BLaER1 treated with 17β-estradiol and CSF1 and Interleukin-3, amounts not matched to agents 10 nM and 100 nM (cell line): ENCODE measurements around the gene FCHO2.
"Not testable (repeated sequence)": the region's sequence is repeated elsewhere in the genome, so short reads cannot be mapped to it uniquely, and the experiment has no call there.

Experiments used
- H3K27ac ChIP-seq, 11 experiments: shearing (Covaris generic); formaldehyde crosslinking; 2 replicates each; pipeline ENCODE4 v1.8.1; 2022
- H3K27me3 ChIP-seq, 11 experiments: shearing (Covaris generic); formaldehyde crosslinking; 2 replicates each; pipeline ENCODE4 v1.8.1; 2022
- H3K36me3 ChIP-seq, 11 experiments: shearing (Covaris generic); formaldehyde crosslinking; 2 replicates each; pipeline ENCODE4 v1.8.1; 2022
- H3K4me1 ChIP-seq, 10 experiments: shearing (Covaris generic); formaldehyde crosslinking; 2 replicates each; pipeline ENCODE4 v1.8.1; 2022
- H3K4me2 ChIP-seq, 11 experiments: shearing (Covaris generic); formaldehyde crosslinking; 2 replicates each; pipeline ENCODE4 v1.8.1; 2022
- H3K4me3 ChIP-seq, 10 experiments: shearing (Covaris generic); formaldehyde crosslinking; 2 replicates each; pipeline ENCODE4 v1.8.1; 2022
- H3K9ac ChIP-seq, 11 experiments: shearing (Covaris generic); formaldehyde crosslinking; 2 replicates each; pipeline ENCODE4 v1.8.1; 2022
- H3K9me3 ChIP-seq, 11 experiments: shearing (Covaris generic); formaldehyde crosslinking; replicated peaks in 1 of 11; 2 replicates each; pipeline ENCODE4 v1.8.1; 2022
- H4K20me1 ChIP-seq, 11 experiments: shearing (Covaris generic); formaldehyde crosslinking; 2 replicates each; pipeline ENCODE4 v1.8.1; 2022
- Cebpa-rat ChIP-seq, 11 experiments: shearing (Covaris generic); IDR thresholded peaks; 2 replicates each; pipeline ENCODE4 v1.8.1; 2022

FCHO2 gene

GRCh38 chr5:72925336-72926010 lies 30.4 kb upstream of the FCHO2 start:
- Histone ChIP-seq H3K4me2 (no peak overlapping the region), H3K27me3 (no peaks in the 10 kb centered on the region)
- TF ChIP-seq Cebpa-rat (IDR thresholded peaks at IDR 0.05) = no peak

GRCh38 chr5:72932686-72933085 lies 23.2 kb upstream of the FCHO2 start:
- H3K9me3 ChIP-seq = peaks cover 6 to 48% (median 13%) of the 10 kb centered on the region in 11 experiments; a peak in 18 of 22 replicates
- not testable (repeated sequence) for H4K20me1 ChIP-seq, H3K27me3 ChIP-seq, H3K4me2 ChIP-seq, H3K27ac ChIP-seq, H3K4me3 ChIP-seq, H3K36me3 ChIP-seq, H3K9ac ChIP-seq
- peaks cover 0 to 22% (median 2%) of the 10 kb centered on the region in 10 experiments; a peak in 10 of 20 replicates for H3K4me1 ChIP-seq

More at GRCh38 chr5:72925336-72926010, 30.4 kb upstream of the FCHO2 start:
- H3K9ac ChIP-seq = no peak overlapping the region
- no peaks in the 10 kb centered on the region for H4K20me1 ChIP-seq
- H3K4me1 ChIP-seq = peaks cover 0 to 38% (median 0%) of the 10 kb centered on the region in 10 experiments; a peak in 4 of 20 replicates
- H3K4me3 ChIP-seq = no peak overlapping the region
- peaks cover 11 to 24% (median 17%) of the 10 kb centered on the region in 11 experiments; a peak in 20 of 22 replicates for H3K9me3 ChIP-seq
- H3K27ac ChIP-seq = no peak overlapping the region
- peaks cover 0 to 4% (median 0%) of the 10 kb centered on the region in 11 experiments; a peak in 2 of 22 replicates for H3K36me3 ChIP-seq

DNA sequence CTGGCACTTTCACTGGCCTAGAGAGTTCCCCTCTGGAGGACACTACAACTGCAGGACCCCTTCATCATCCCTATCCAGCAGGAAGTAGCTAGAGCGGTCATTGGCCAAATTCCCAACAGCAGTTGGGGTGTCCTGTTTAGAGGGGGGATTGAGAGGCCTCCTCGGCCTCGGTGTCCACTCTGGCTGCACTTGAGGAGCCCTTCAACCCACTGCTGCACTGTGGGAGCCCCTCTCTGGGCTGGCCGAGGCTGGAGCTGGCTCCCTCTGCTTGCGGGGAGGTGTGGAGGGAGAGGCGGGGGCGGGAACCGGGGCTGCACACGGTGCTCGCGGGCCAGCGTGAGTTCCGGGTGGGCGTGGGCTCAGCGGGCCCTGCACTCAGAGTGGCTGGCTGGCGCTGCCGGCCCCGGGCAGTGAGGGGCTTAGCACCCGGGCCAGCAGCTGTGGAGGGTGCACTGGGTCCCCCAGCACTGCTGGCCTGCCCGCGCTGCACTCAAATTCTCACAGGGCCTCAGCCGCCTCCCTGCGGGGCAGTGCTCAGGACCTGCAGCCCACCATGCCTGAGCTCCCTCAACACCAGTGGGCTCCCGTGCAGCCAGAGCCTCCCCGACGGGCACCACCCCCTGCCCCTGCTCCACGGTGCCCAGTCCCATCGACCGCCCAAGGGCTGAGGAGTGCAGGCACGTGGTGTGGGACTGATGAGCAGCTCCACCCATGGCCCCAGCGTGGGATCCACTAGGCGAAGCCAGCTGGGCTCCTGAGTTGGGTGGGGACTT lies 20.7 kb upstream of the FCHO2 start:
- H4K20me1 ChIP-seq, H3K27me3 ChIP-seq, H3K27ac ChIP-seq, H3K36me3 ChIP-seq, H3K4me2 ChIP-seq, H3K4me3 ChIP-seq, H3K9ac ChIP-seq: not testable (repeated sequence)
- peaks cover 0 to 46% (median 3%) of the 10 kb centered on the region in 10 experiments; a peak in 10 of 20 replicates for H3K4me1 ChIP-seq
- peaks cover 6 to 43% (median 12%) of the 10 kb centered on the region in 11 experiments; a peak in 18 of 22 replicates for H3K9me3 ChIP-seq

GRCh38 chr5:72936893-72937292 lies 18.9 kb upstream of the FCHO2 start:
- H3K4me2 ChIP-seq = peak overlapping the region in 3 of 11 experiments; percentile 65 to 88 (median 80); a peak in 6 of 22 replicates
- no peaks in the 10 kb centered on the region for H3K36me3 ChIP-seq
- H3K4me1 ChIP-seq = peaks cover 0 to 64% (median 3%) of the 10 kb centered on the region in 10 experiments; a peak in 10 of 20 replicates
- no peak for TF ChIP-seq Cebpa-rat (IDR thresholded peaks at IDR 0.05)
- peaks cover 0 to 28% (median 11%) of the 10 kb centered on the region in 11 experiments; a peak in 16 of 22 replicates for H3K9me3 ChIP-seq
- no peaks in the 10 kb centered on the region for H4K20me1 ChIP-seq
- no peaks in the 10 kb centered on the region for H3K27me3 ChIP-seq
- H3K4me3 ChIP-seq = no peak overlapping the region
- H3K27ac ChIP-seq = peak overlapping the region in 3 of 11 experiments; percentile 65 to 77 (median 76); a peak in 5 of 22 replicates
- H3K9ac ChIP-seq = peak overlapping the region in 1 of 11 experiments; percentile 73; a peak in 1 of 22 replicates

DNA sequence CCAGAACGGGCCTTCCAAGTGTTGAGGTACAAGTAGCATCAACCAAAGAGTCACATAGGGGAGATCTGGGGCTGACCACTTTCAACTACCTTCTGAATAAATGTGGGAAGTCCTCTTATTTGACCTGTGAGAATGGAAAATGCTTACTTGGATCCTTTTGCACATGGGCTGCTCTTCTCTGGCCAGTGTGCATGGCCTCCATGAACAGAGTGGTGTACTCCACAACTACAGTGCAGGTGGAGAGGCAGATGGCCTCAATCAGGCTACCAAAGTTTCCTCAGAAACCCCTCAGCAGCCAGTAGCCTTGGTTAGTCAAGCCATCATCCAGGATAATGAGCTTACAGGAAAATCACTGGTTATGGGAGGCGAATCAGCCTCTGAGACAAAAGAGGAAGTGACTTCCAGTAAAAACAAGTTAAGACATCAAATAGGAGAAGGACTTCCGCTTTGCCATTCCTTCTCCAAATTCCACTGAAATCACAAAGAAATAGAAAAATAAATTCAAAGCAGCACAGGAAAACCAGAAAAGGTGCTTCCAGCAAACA lies 18.3 kb upstream of the FCHO2 start:
- peaks cover 0 to 24% (median 11%) of the 10 kb centered on the region in 11 experiments; a peak in 16 of 22 replicates for H3K9me3 ChIP-seq
- peak overlapping the region in 5 of 11 experiments; percentile 26 to 88 (median 65); a peak in 9 of 22 replicates for H3K4me2 ChIP-seq
- no peak for TF ChIP-seq Cebpa-rat (IDR thresholded peaks at IDR 0.05)
- H3K36me3 ChIP-seq = no peaks in the 10 kb centered on the region
- H3K4me1 ChIP-seq = peaks cover 0 to 71% (median 3%) of the 10 kb centered on the region in 10 experiments; a peak in 10 of 20 replicates
- 0 out of 20 replicates have a peak overlapping the region, but pooled peaks of 1 of the 10 experiments have one; percentile 20 for H3K4me3 ChIP-seq
- peak overlapping the region in 3 of 11 experiments; percentile 65 to 77 (median 76); a peak in 7 of 22 replicates for H3K27ac ChIP-seq
- peak overlapping the region in 2 of 11 experiments; percentile 63 to 73; a peak in 4 of 22 replicates for H3K9ac ChIP-seq
- H3K27me3 ChIP-seq = no peaks in the 10 kb centered on the region
- H4K20me1 ChIP-seq = no peaks in the 10 kb centered on the region

- no peak for TF ChIP-seq Cebpa-rat (IDR thresholded peaks at IDR 0.05)
- Histone ChIP-seq H3K9ac (peak overlapping the region in 2 of 11 experiments; percentile 63 to 73; a peak in 4 of 22 replicates), H3K4me1 (peaks cover 0 to 73% (median 3%) of the 10 kb centered on the region in 10 experiments; a peak in 10 of 20 replicates), H4K20me1 (no peaks in the 10 kb centered on the region), H3K4me2 (peak overlapping the region in 4 of 11 experiments; percentile 50 to 88 (median 72); a peak in 8 of 22 replicates), H3K27me3 (no peaks in the 10 kb centered on the region), H3K9me3 (peaks cover 0 to 21% (median 11%) of the 10 kb centered on the region in 11 experiments; a peak in 15 of 22 replicates), H3K36me3 (no peaks in the 10 kb centered on the region), H3K4me3 (0 out of 20 replicates have a peak overlapping the region, but pooled peaks of 1 of the 10 experiments have one; percentile 20), H3K27ac (peak overlapping the region in 3 of 11 experiments; percentile 65 to 77 (median 76); a peak in 6 of 22 replicates)
Observed at GRCh38 chr5:72938206-72938605, 17.6 kb upstream of the FCHO2 start.

GRCh38 chr5:72940082-72940481 lies 15.8 kb upstream of the FCHO2 start:
- Histone ChIP-seq H4K20me1 (no peaks in the 10 kb centered on the region), H3K4me3 (no peak overlapping the region), H3K9me3 (peaks cover 0 to 14% (median 6%) of the 10 kb centered on the region in 11 experiments; a peak in 15 of 22 replicates), H3K36me3 (no peaks in the 10 kb centered on the region), H3K9ac (peak overlapping the region in 3 of 11 experiments; percentile 13 to 73 (median 25); a peak in 2 of 22 replicates), H3K4me2 (peak overlapping the region in 4 of 11 experiments; percentile 0 to 88 (median 72); a peak in 6 of 22 replicates), H3K27ac (peak overlapping the region in 3 of 11 experiments; percentile 65 to 77 (median 76); a peak in 6 of 22 replicates), H3K27me3 (no peaks in the 10 kb centered on the region), H3K4me1 (peaks cover 0 to 83% (median 3%) of the 10 kb centered on the region in 10 experiments; a peak in 10 of 20 replicates)
- peak in 1 of 11 experiments; percentile 35; a peak in 1 of 22 replicates for TF ChIP-seq Cebpa-rat (IDR thresholded peaks at IDR 0.05)

DNA sequence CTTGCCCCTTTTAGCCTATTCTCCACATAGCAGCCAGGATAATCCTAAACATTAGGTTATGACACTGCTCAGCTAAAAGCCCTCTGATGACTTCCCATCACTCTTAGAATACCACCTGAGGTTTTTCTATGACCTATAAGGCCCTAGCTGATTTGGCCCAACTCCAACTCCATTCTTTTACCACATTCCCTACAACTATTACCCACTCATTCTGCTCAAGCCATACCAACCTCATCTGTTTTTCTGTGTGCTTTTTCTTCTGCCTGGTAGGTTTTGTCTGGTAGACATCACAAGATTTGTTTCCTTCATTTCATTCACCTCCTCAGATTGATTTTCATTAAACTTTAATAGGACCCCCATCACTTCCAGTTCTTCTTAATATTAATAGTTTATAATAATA lies 12.5 kb upstream of the FCHO2 start:
- Histone ChIP-seq H3K4me2 (peak overlapping the region in 1 of 11 experiments; percentile 15; a peak in 2 of 22 replicates), H3K9me3 (0 out of 22 replicates have a peak, but pooled peaks cover 0 to 3% (median 0%) of the 10 kb centered on the region in 11 experiments), H3K27me3 (no peaks in the 10 kb centered on the region), H3K9ac (no peak overlapping the region), H3K36me3 (no peaks in the 10 kb centered on the region), H3K4me1 (peaks cover 0 to 84% (median 0%) of the 10 kb centered on the region in 10 experiments; a peak in 8 of 20 replicates), H4K20me1 (no peaks in the 10 kb centered on the region), H3K4me3 (no peak overlapping the region), H3K27ac (no peak overlapping the region)
- no peak for TF ChIP-seq Cebpa-rat (IDR thresholded peaks at IDR 0.05)
